Activated CD8-positive, alpha-beta memory T cell treated with anti-CD3 and anti-CD28 coated beads for 36 hours (primary cell): Measurements from ENCODE around the gene AKT1. TPM values are rescaled to one million over a fixed set of nuclear protein-coding genes. Genes with fewer than 3 reads are reported as not detected.

Experiments used
- CTCF ChIA-PET: fragments of 350-600 bp; sonication (Branson Sonifier 250); formaldehyde crosslinking; loops from one replicate; lab custom pipeline; 2021; ENCODE audit warnings: antibody characterized with exemption; lab: Charles Lee
- POLR2A ChIA-PET: fragments of 350-600 bp; sonication (Branson Sonifier 250); formaldehyde crosslinking; loops from one replicate; lab custom pipeline; 2021; ENCODE audit warnings: antibody characterized with exemption; lab: Charles Lee
- total RNA-seq, 2 experiments: library from RNA; stranded (reverse); gene quantifications; one replicate each; pipeline ENCODE4 v1.2.3, GENCODE V29; 2021

AKT1 gene
- total RNA-seq, 2 experiments from 2014 or later: 155 to 173 TPM

GRCh38 chr14:104821229-104821945, 25.8 kb upstream of the AKT1 start:
- CTCF ChIA-PET: interaction anchor here (2.7 kb wide), 1 partner anchor 53 kb away, joined by 11 read pairs; no protein-coding TSS in a partner anchor
- POLR2A ChIA-PET: no interaction called here

GRCh38 chr14:104820669-104821228, 25.2 kb upstream of the AKT1 start:
- ChIA-PET POLR2A (no interaction called here), CTCF (interaction anchor here (2.7 kb wide), 1 partner anchor 52 kb away, joined by 11 read pairs; no protein-coding TSS in a partner anchor)

GRCh38 chr14:104819361-104819781, 23.8 kb upstream of the AKT1 start:
- ChIA-PET CTCF (interaction anchor here (0.6 kb wide), 1 partner anchor 27 kb away, joined by 3 read pairs; no protein-coding TSS in a partner anchor), POLR2A (no interaction called here)

- POLR2A ChIA-PET: no interaction called here
These were observed 23.2 kb upstream of the AKT1 start for GRCh38 chr14:104818714-104819161.

GRCh38 chr14:104817930-104818713, 22.6 kb upstream of the AKT1 start:
- CTCF ChIA-PET: interaction anchor here (0.7 to 1.9 kb wide), 3 partner anchors 8 to 66 kb away, joined by 3 to 15 read pairs (median 3); partner anchors contain the start of gene SIVA1
- POLR2A ChIA-PET: interaction anchor here (1.5 kb wide), 1 partner anchor 8 kb away, joined by 7 read pairs; no protein-coding TSS in a partner anchor

More at GRCh38 chr14:104818714-104819161, 23.2 kb upstream of the AKT1 start:
- CTCF ChIA-PET: interaction anchor here (0.9 kb wide), 1 partner anchor 66 kb away, joined by 3 read pairs; the partner anchor contains the start of gene SIVA1

GRCh38 chr14:104816616-104816884, 21.0 kb upstream of the AKT1 start:
- ChIA-PET CTCF (interaction anchor here (1.9 kb wide), 1 partner anchor 10 kb away, joined by 15 read pairs; no protein-coding TSS in a partner anchor), POLR2A (interaction anchor here (1.5 kb wide), 1 partner anchor 9 kb away, joined by 7 read pairs; no protein-coding TSS in a partner anchor)

GRCh38 chr14:104814701-104815100, 19.2 kb upstream of the AKT1 start:
- POLR2A ChIA-PET: interaction anchor here (1.5 kb wide), 1 partner anchor 13 kb away, joined by 14 read pairs; no protein-coding TSS in a partner anchor
- CTCF ChIA-PET: interaction anchor here (0.6 to 0.7 kb wide), 2 partner anchors 44 to 1716 kb away, joined by 3 to 5 read pairs; no protein-coding TSS in a partner anchor

GRCh38 chr14:104813286-104813685, 17.7 kb upstream of the AKT1 start:
- ChIA-PET CTCF (interaction anchor here (1.4 kb wide), 2 partner anchors 12 to 13 kb away, joined by 4 read pairs; partner anchors contain the start of gene ZBTB42), POLR2A (no interaction called here)

- ChIA-PET CTCF (no interaction called here), POLR2A (no interaction called here)
These were observed 14.8 kb upstream of the AKT1 start for GRCh38 chr14:104810316-104810715.

- POLR2A ChIA-PET: no interaction called here
- CTCF ChIA-PET: no interaction called here
These were observed 12.9 kb upstream of the AKT1 start for GRCh38 chr14:104808456-104808855.

GRCh38 chr14:104806625-104807465, 11.3 kb upstream of the AKT1 start:
- ChIA-PET CTCF (no interaction called here), POLR2A (no interaction called here)

- POLR2A ChIA-PET: no interaction called here
- CTCF ChIA-PET: no interaction called here
These were observed 10.5 kb upstream of the AKT1 start for GRCh38 chr14:104805941-104806624.

- POLR2A ChIA-PET: no interaction called here
- CTCF ChIA-PET: no interaction called here
These were observed 9.8 kb upstream of the AKT1 start for GRCh38 chr14:104805326-104805678.

GRCh38 chr14:104804481-104805325, 9.2 kb upstream of the AKT1 start:
- ChIA-PET CTCF (no interaction called here), POLR2A (no interaction called here)

- POLR2A ChIA-PET: no interaction called here
These were observed 8.4 kb upstream of the AKT1 start for GRCh38 chr14:104803912-104804410.

GRCh38 chr14:104803280-104803911, 7.8 kb upstream of the AKT1 start:
- ChIA-PET POLR2A (no interaction called here), CTCF (no interaction called here)

More at GRCh38 chr14:104803912-104804410, 8.4 kb upstream of the AKT1 start:
- CTCF ChIA-PET: no interaction called here
